HG03469 (cell line): ENCODE results near the gene PTPRD.

Experiments
- ATAC-seq: cut with Tn5 transposase; IDR thresholded peaks from one replicate; pipeline ENCODE4 v1.9.1; 2021; ENCODE audit warnings: mild to moderate bottlenecking, moderate library complexity, moderate number of reproducible peaks; ENCODE audit not compliant: unreplicated experiment

The PTPRD gene

GRCh38 chr9:8437876-8438275 is 2174.9 kb downstream of the PTPRD start:
- no peak for ATAC-seq

GRCh38 chr9:8437259-8437658 is 2175.5 kb downstream of the PTPRD start:
- no peak for ATAC-seq

GRCh38 chr9:8436786-8437185 is 2176.0 kb downstream of the PTPRD start:
- ATAC-seq = no peak

GRCh38 chr9:8434621-8435020 is 2178.2 kb downstream of the PTPRD start:
- ATAC-seq = no peak

- ATAC-seq = no peak
Measured at GRCh38 chr9:8432224-8432623, 2180.6 kb downstream of the PTPRD start.

GRCh38 chr9:8431505-8431904 is 2181.3 kb downstream of the PTPRD start:
- ATAC-seq = no peak

- no peak for ATAC-seq
Measured at GRCh38 chr9:8430945-8431344, 2181.9 kb downstream of the PTPRD start.

- ATAC-seq = no peak
Measured at GRCh38 chr9:8429768-8430167, 2183.0 kb downstream of the PTPRD start.

GRCh38 chr9:8429157-8429556 is 2183.6 kb downstream of the PTPRD start:
- no peak for ATAC-seq

- ATAC-seq = no peak
Measured at GRCh38 chr9:8428389-8428788, 2184.4 kb downstream of the PTPRD start.

GRCh38 chr9:8424786-8425410 is 2187.9 kb downstream of the PTPRD start:
- no peak for ATAC-seq

GRCh38 chr9:8420416-8420815 is 2192.4 kb downstream of the PTPRD start:
- no peak for ATAC-seq

GRCh38 chr9:8419596-8420275 is 2193.1 kb downstream of the PTPRD start:
- no peak for ATAC-seq

- ATAC-seq = no peak
Measured at GRCh38 chr9:8417341-8417740, 2195.5 kb downstream of the PTPRD start.

- no peak for ATAC-seq
Measured at GRCh38 chr9:8412327-8412726, 2200.5 kb downstream of the PTPRD start.

- ATAC-seq = no peak
Measured at GRCh38 chr9:8408575-8409190, 2204.1 kb downstream of the PTPRD start.

GRCh38 chr9:8401961-8402705 is 2210.7 kb downstream of the PTPRD start:
- no peak for ATAC-seq

GRCh38 chr9:8400378-8400777 is 2212.4 kb downstream of the PTPRD start:
- no peak for ATAC-seq

GRCh38 chr9:8395022-8395421 is 2217.8 kb downstream of the PTPRD start:
- ATAC-seq = no peak

GRCh38 chr9:8394341-8394740 is 2218.5 kb downstream of the PTPRD start:
- no peak for ATAC-seq

GRCh38 chr9:8392866-8393265 is 2219.9 kb downstream of the PTPRD start:
- no peak for ATAC-seq

- no peak for ATAC-seq
Measured at GRCh38 chr9:8391566-8391965, 2221.2 kb downstream of the PTPRD start.
